H9 (cell line): ENCODE measurements around the gene HIPK2. TPM values are rescaled to one million over a fixed set of nuclear protein-coding genes. Genes with fewer than 3 reads are reported as not detected.

Source experiments
- DNase-seq: peaks from one replicate; pipeline ENCODE4 v3.0.0-alpha.2; 2017
- H2AFZ ChIP-seq: one replicate; pipeline ENCODE4 v1.6.1; 2013; ENCODE audit warnings: mild to moderate bottlenecking, low read length, control low read depth, moderate library complexity
- H2AK5ac ChIP-seq: 2 replicates; pipeline ENCODE4 v1.6.1; 2013; ENCODE audit warnings: low read length, control low read depth, mixed read lengths; ENCODE audit not compliant: insufficient read length
- H2BK120ac ChIP-seq: one replicate; pipeline ENCODE4 v1.6.1; 2013; ENCODE audit warnings: low read depth, mild to moderate bottlenecking, low read length, control low read depth, inconsistent platforms; ENCODE audit not compliant: poor library complexity, severe bottlenecking
- H2BK12ac ChIP-seq: 2 replicates; pipeline ENCODE4 v1.6.1; 2013; ENCODE audit warnings: low read length, control low read depth, mixed read lengths, low read depth; ENCODE audit not compliant: insufficient read length
- H2BK15ac ChIP-seq: 2 replicates; pipeline ENCODE4 v1.6.1; 2013; ENCODE audit warnings: low read depth, low read length, control low read depth
- H2BK20ac ChIP-seq: one replicate; pipeline ENCODE4 v1.6.1; 2013; ENCODE audit warnings: low read depth, mild to moderate bottlenecking, low read length, control low read depth, inconsistent platforms; ENCODE audit not compliant: poor library complexity, severe bottlenecking
- H2BK5ac ChIP-seq: 2 replicates; pipeline ENCODE4 v1.6.1; 2013; ENCODE audit warnings: low read length, control low read depth, mixed read lengths; ENCODE audit not compliant: insufficient read length
- H3K14ac ChIP-seq: 2 replicates; pipeline ENCODE4 v1.6.1; 2013; ENCODE audit warnings: low read length, control low read depth; ENCODE audit not compliant: insufficient read depth
- H3K18ac ChIP-seq: 2 replicates; pipeline ENCODE4 v1.6.1; 2013; ENCODE audit warnings: low read depth, mild to moderate bottlenecking, mixed read lengths, low read length, control low read depth; ENCODE audit not compliant: insufficient read length
- H3K23ac ChIP-seq: 2 replicates; pipeline ENCODE4 v1.6.1; 2013; ENCODE audit warnings: low read length, control low read depth, mixed read lengths, low read depth; ENCODE audit not compliant: insufficient read length
- H3K23me2 ChIP-seq: 2 replicates; pipeline ENCODE4 v1.6.1; 2013; ENCODE audit warnings: low read depth, mild to moderate bottlenecking, mixed read lengths, low read length, control low read depth; ENCODE audit not compliant: insufficient read length, poor library complexity, severe bottlenecking
- H3K27ac ChIP-seq: 2 replicates; pipeline ENCODE4 v1.5.1; 2013; ENCODE audit warnings: low read length, control low read depth, mixed read lengths, low read depth; ENCODE audit not compliant: insufficient read length
- H3K27me3 ChIP-seq: 2 replicates; pipeline ENCODE4 v1.6.1; 2013; ENCODE audit warnings: low read length, control low read depth, inconsistent platforms; ENCODE audit not compliant: insufficient read depth
- H3K4ac ChIP-seq: 2 replicates; pipeline ENCODE4 v1.6.1; 2013; ENCODE audit warnings: low read depth, mild to moderate bottlenecking, control low read depth, inconsistent platforms, low read length, moderate library complexity
- H3K4me1 ChIP-seq: 2 replicates; pipeline ENCODE4 v1.6.1; 2013; ENCODE audit warnings: low read length, control low read depth, inconsistent platforms; ENCODE audit not compliant: insufficient read depth
- H3K4me2 ChIP-seq: 2 replicates; pipeline ENCODE4 v1.6.1; 2013; ENCODE audit warnings: low read length, control low read depth, mixed read lengths; ENCODE audit not compliant: insufficient read length, insufficient read depth
- H3K56ac ChIP-seq: 2 replicates; pipeline ENCODE4 v1.6.1; 2013; ENCODE audit warnings: low read depth, mild to moderate bottlenecking, mixed read lengths, low read length, control low read depth; ENCODE audit not compliant: insufficient read length
- H3K79me1 ChIP-seq: 2 replicates; pipeline ENCODE4 v1.6.1; 2013; ENCODE audit warnings: low read depth, mild to moderate bottlenecking, moderate library complexity, low read length, control low read depth, inconsistent platforms; ENCODE audit not compliant: insufficient read depth, poor library complexity, severe bottlenecking
- H3K79me2 ChIP-seq: 2 replicates; pipeline ENCODE4 v1.6.1; 2013; ENCODE audit warnings: low read length, control low read depth, inconsistent platforms; ENCODE audit not compliant: insufficient read depth
- H3K9ac ChIP-seq: 2 replicates; pipeline ENCODE4 v1.6.1; 2013; ENCODE audit warnings: low read length, control low read depth, mixed read lengths; ENCODE audit not compliant: insufficient read length; ENCODE audit errors: extremely low read depth
- H3K9me3 ChIP-seq: one replicate; pipeline ENCODE4 v1.6.1; 2013; ENCODE audit warnings: low read depth, low read length, inconsistent platforms; ENCODE audit not compliant: control insufficient read depth
- H3T11ph ChIP-seq: one replicate; pipeline ENCODE4 v1.6.1; 2013; ENCODE audit warnings: mild to moderate bottlenecking, low read length, control low read depth, inconsistent platforms
- H4K20me1 ChIP-seq: one replicate; pipeline ENCODE4 v1.6.1; 2013; ENCODE audit not compliant: control insufficient read depth, insufficient read length, insufficient read depth
- H4K5ac ChIP-seq: 2 replicates; pipeline ENCODE4 v1.6.1; 2013; ENCODE audit warnings: low read depth, mild to moderate bottlenecking, mixed read lengths, low read length, control low read depth; ENCODE audit not compliant: insufficient read length
- H4K8ac ChIP-seq: replicated peaks from 2 replicates; pipeline ENCODE4 v1.6.1; 2013; ENCODE audit warnings: low read length, control low read depth, mixed read lengths, low read depth; ENCODE audit not compliant: insufficient read length
- H4K91ac ChIP-seq: 2 replicates; pipeline ENCODE4 v1.6.1; 2013; ENCODE audit warnings: low read depth, mild to moderate bottlenecking, moderate library complexity, mixed read lengths, low read length, control low read depth; ENCODE audit not compliant: insufficient read length
- H3K27ac Mint-ChIP-seq, 3 experiments: 2 replicates in 2 of 3; 3 replicates in 1 of 3; pipeline ENCODE4 v1.8.0; 2020 to 2021; ENCODE audit warnings: mixed read lengths in 3 of 3, mild to moderate bottlenecking in 1 of 3, moderate library complexity in 1 of 3
- H3K27me3 Mint-ChIP-seq: 2 replicates; pipeline ENCODE4 v1.8.0; 2021; ENCODE audit warnings: low read depth, mild to moderate bottlenecking, moderate library complexity, mixed read lengths
- H3K36me3 Mint-ChIP-seq, 3 experiments: 2 replicates in 2 of 3; 3 replicates in 1 of 3; pipeline ENCODE4 v1.8.0; 2020 to 2021; ENCODE audit warnings: low read depth in 3 of 3, mixed read lengths in 3 of 3; ENCODE audit not compliant: insufficient read depth in 1 of 3
- H3K4me1 Mint-ChIP-seq, 2 experiments: 2 replicates each; pipeline ENCODE4 v1.8.0; 2020; ENCODE audit warnings: mixed read lengths in 2 of 2
- H3K4me3 Mint-ChIP-seq, 2 experiments: 2 replicates in 1 of 2; 3 replicates in 1 of 2; pipeline ENCODE4 v1.8.0; 2020 to 2021; ENCODE audit warnings: mild to moderate bottlenecking in 2 of 2, mixed read lengths in 2 of 2, moderate library complexity in 1 of 2
- H3K9me3 Mint-ChIP-seq, 2 experiments: 2 replicates in 1 of 2; 3 replicates in 1 of 2; pipeline ENCODE4 v1.8.0; 2020; ENCODE audit warnings: mild to moderate bottlenecking in 2 of 2, mixed read lengths in 2 of 2, moderate library complexity in 1 of 2
- WGBS: extraction: QIAGEN DNeasy Blood & Tissue Kit; methylation state at CpG from one replicate; pipeline ENCODE4 v1.1.7; 2013; ENCODE audit warnings: missing lambda C conversion rate, low lambda C conversion rate, mixed read lengths; ENCODE audit not compliant: insufficient read length; ENCODE audit errors: extremely low coverage; 5-methylcytosine and 5-hydroxymethylcytosine counted together
- total RNA-seq: library from RNA; stranded (reverse); gene quantifications from 2 replicates; pipeline ENCODE4 v1.2.1, GENCODE V29; 2021
- TF ChIP-seq, protein P1 (sequence below): fragments of 200-600 bp; sonication (generic); conservative IDR thresholded peaks from 3 replicates; pipeline ENCODE4 v1.8.0; 2021; ENCODE audit warnings: antibody characterized with exemption, mild to moderate bottlenecking

Gene HIPK2
- total RNA-seq, 1 experiment from 2014 or later = 21.9 TPM

DNA sequence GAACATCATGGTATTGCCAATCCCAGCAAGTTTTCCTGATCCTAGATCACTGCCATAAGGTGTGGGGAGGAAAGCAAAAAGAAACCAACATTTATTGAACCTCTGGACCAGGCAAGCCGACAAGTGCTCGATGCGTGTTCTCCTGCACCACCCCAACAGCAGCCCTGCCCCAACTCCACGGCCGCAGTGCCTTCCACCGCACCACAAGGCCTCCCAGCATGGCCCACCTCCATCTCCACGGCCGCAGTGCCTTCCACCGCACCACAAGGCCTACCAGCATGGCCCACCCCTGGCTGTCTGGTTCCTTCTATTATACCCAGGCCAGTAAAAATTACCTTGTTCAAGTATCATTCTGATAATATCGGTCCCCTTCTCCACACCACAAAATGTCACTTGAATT, 8.7 kb downstream of the HIPK2 start:
- no peak overlapping the region for H3K27ac ChIP-seq
- no peaks in the 10 kb centered on the region for H3K27me3 ChIP-seq
- H3K36me3 Mint-ChIP-seq = peaks cover 0 to 6% (median 0%) of the 10 kb centered on the region in 3 experiments; a peak in 1 of 7 replicates
- TF ChIP-seq, protein P1, sequence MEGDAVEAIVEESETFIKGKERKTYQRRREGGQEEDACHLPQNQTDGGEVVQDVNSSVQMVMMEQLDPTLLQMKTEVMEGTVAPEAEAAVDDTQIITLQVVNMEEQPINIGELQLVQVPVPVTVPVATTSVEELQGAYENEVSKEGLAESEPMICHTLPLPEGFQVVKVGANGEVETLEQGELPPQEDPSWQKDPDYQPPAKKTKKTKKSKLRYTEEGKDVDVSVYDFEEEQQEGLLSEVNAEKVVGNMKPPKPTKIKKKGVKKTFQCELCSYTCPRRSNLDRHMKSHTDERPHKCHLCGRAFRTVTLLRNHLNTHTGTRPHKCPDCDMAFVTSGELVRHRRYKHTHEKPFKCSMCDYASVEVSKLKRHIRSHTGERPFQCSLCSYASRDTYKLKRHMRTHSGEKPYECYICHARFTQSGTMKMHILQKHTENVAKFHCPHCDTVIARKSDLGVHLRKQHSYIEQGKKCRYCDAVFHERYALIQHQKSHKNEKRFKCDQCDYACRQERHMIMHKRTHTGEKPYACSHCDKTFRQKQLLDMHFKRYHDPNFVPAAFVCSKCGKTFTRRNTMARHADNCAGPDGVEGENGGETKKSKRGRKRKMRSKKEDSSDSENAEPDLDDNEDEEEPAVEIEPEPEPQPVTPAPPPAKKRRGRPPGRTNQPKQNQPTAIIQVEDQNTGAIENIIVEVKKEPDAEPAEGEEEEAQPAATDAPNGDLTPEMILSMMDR = no peak
- no peaks in the 10 kb centered on the region; the same call in 1 of the 2 replicates for H3K4me1 ChIP-seq
- no peaks in the 10 kb centered on the region for H3K23me2 ChIP-seq
- DNase-seq = no peak
- H3T11ph ChIP-seq = no peak overlapping the region
- H2AK5ac ChIP-seq = no peak overlapping the region
- no CpG with 5 or more reads among the region's 10 CpGs for WGBS
- no peak overlapping the region for H3K23ac ChIP-seq
- no peak overlapping the region for H3K4me3 Mint-ChIP-seq
- H3K4me1 Mint-ChIP-seq = peaks cover 7 to 15% of the 10 kb centered on the region in 2 experiments
- no peak overlapping the region for H3K4ac ChIP-seq
- H3K9ac ChIP-seq = no peak overlapping the region
- no peak overlapping the region for H2AFZ ChIP-seq
- 0 out of 7 replicates have a peak overlapping the region, but pooled peaks of 1 of the 3 experiments have one; percentile 34 for H3K27ac Mint-ChIP-seq
- no peak overlapping the region for H2BK5ac ChIP-seq
- H3K9me3 Mint-ChIP-seq = no peaks in the 10 kb centered on the region
- 0 out of 2 replicates have a peak overlapping the region, but pooled peaks have one; percentile 41 for H3K14ac ChIP-seq
- no peaks in the 10 kb centered on the region; the same call in 1 of the 2 replicates for H3K27me3 Mint-ChIP-seq
- H3K4me2 ChIP-seq = no peak overlapping the region
- H3K18ac ChIP-seq = no peak overlapping the region
- H3K79me2 ChIP-seq = 0 out of 2 replicates have a peak, but pooled peaks cover 2% of the 10 kb centered on the region
- no peak overlapping the region for H4K8ac ChIP-seq
- no peak overlapping the region for H2BK12ac ChIP-seq
- no peaks in the 10 kb centered on the region for H4K20me1 ChIP-seq
- no peak overlapping the region for H3K56ac ChIP-seq
- H2BK20ac ChIP-seq = no peak overlapping the region
- no peaks in the 10 kb centered on the region for H3K9me3 ChIP-seq
- no peak overlapping the region for H4K5ac ChIP-seq
- H4K91ac ChIP-seq = no peak overlapping the region
- no peak overlapping the region for H2BK120ac ChIP-seq
- no peak overlapping the region for H2BK15ac ChIP-seq
- no peaks in the 10 kb centered on the region for H3K79me1 ChIP-seq
